ENCODE measurements around the gene MRC2.

The MRC2 gene

DNA sequence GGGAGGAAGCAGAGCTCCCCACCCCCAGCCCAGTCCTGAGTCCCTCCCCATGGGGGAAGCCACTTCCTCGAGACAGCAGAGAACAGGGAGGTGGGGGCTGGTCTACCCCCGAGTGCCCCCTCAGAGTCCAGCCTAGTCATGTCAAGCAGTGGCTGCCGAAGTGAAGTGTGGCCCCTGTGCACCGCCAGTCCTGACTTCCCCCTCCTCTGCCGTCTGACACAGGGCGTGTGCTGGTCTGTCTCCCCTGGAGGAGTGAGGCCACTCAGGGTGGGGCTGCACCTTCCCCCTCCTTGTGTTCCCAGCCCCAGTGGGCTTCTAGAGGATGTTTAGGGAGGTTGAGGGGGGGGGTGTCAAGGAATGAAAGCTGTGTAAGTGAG, 46.9 kb downstream of the MRC2 start:
- ATAC-seq (replicated peaks; ENCODE audit: extremely low read depth, poor library complexity, severe bottlenecking): no peak
- no peaks in the 10 kb centered on the region for H3K9me3 Mint-ChIP-seq

DNA sequence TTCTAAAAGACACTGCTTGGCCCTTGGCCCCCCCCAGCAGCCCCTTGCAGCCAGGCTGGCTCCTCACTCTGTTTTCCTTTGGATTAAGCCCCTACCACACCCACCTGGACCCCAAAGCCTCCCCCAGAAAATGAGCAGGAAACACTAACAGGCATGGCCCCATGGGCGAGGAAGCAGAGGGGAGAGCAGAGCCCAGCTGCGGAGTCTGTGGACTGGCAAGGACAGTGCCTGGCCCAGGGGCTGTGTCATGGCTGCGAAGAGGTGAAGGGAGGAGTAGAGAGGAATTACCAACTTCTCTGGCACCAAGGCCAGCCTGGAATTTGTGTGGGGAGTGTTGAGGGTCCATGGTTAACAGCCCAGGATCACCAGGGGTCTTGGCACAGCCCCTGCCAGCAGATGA, 47.4 kb downstream of the MRC2 start:
- Mint-ChIP-seq H3K36me3 (ENCODE audit: insufficient read depth) (peaks cover 2% of the 10 kb centered on the region), H3K27me3 (no peaks in the 10 kb centered on the region), H3K4me3 (no peak overlapping the region), H3K9me3 (no peaks in the 10 kb centered on the region), H3K4me1 (no peaks in the 10 kb centered on the region), H3K27ac (ENCODE audit: low read depth) (no peak overlapping the region)
- ATAC-seq (replicated peaks; ENCODE audit: extremely low read depth, poor library complexity, severe bottlenecking): no peak
- no peak for DNase-seq (ENCODE audit: low spot score in 2 of 2)

More for the DNA sequence above, 46.9 kb downstream of the MRC2 start:
- H3K36me3 Mint-ChIP-seq (ENCODE audit: insufficient read depth): peaks cover 2% of the 10 kb centered on the region
- H3K27ac Mint-ChIP-seq (ENCODE audit: low read depth): no peak overlapping the region
- no peak for DNase-seq (ENCODE audit: low spot score in 2 of 2)
- no peaks in the 10 kb centered on the region for H3K4me1 Mint-ChIP-seq
- H3K4me3 Mint-ChIP-seq: no peak overlapping the region
- H3K27me3 Mint-ChIP-seq: no peaks in the 10 kb centered on the region

DNA sequence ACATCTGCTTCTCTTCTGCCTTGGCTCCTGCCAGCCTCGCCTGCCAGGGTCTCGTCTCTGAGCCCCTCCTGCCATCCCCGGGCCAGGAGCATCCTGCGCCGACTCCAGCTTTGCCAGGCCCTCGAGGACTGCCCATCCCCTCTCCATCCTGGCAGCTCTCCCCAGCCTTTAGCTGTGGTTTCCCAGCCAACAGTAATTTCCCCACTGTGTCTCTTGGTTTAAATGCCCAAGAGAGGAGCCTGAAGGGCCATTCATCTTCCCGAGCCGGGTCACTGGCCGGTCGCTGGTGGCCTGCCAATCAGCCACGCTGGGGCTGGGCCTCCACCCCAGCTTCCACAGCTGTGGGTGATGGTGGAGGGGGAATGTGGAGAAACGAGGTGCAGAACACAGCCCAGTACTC, 47.8 kb downstream of the MRC2 start:
- no peaks in the 10 kb centered on the region for H3K4me1 Mint-ChIP-seq
- H3K36me3 Mint-ChIP-seq (ENCODE audit: insufficient read depth): peaks cover 3% of the 10 kb centered on the region
- H3K27ac Mint-ChIP-seq (ENCODE audit: low read depth): no peak overlapping the region
- no peak overlapping the region for H3K4me3 Mint-ChIP-seq
- H3K27me3 Mint-ChIP-seq: no peaks in the 10 kb centered on the region
- no peaks in the 10 kb centered on the region for H3K9me3 Mint-ChIP-seq
- no peak for DNase-seq (ENCODE audit: low spot score in 2 of 2)
- ATAC-seq (replicated peaks; ENCODE audit: extremely low read depth, poor library complexity, severe bottlenecking): no peak

DNA sequence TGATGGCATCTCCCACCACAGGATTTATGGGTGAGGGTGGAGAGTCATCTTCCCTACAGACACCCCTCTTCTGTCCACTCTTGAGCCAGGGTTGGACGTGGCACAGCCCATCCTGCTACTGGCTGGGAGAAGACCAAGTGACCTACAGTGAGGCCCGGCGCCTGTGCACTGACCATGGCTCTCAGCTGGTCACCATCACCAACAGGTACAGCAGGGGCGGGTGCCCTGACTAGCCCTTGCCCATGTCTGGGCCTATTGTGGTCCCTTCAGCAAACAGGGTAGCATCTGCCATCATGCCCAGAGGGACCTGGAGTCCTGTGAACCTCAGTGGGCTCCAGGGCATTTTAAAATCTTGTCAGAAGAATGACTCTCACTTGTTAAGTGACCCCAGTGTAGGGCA, 48.2 kb downstream of the MRC2 start:
- ATAC-seq (replicated peaks; ENCODE audit: extremely low read depth, poor library complexity, severe bottlenecking): no peak
- DNase-seq (ENCODE audit: low spot score in 2 of 2): no peak
- H3K4me1 Mint-ChIP-seq: no peaks in the 10 kb centered on the region
- H3K27me3 Mint-ChIP-seq: no peaks in the 10 kb centered on the region
- no peaks in the 10 kb centered on the region for H3K9me3 Mint-ChIP-seq
- H3K4me3 Mint-ChIP-seq: no peak overlapping the region
- H3K27ac Mint-ChIP-seq (ENCODE audit: low read depth): no peak overlapping the region
- H3K36me3 Mint-ChIP-seq (ENCODE audit: insufficient read depth): peaks cover 3% of the 10 kb centered on the region

DNA sequence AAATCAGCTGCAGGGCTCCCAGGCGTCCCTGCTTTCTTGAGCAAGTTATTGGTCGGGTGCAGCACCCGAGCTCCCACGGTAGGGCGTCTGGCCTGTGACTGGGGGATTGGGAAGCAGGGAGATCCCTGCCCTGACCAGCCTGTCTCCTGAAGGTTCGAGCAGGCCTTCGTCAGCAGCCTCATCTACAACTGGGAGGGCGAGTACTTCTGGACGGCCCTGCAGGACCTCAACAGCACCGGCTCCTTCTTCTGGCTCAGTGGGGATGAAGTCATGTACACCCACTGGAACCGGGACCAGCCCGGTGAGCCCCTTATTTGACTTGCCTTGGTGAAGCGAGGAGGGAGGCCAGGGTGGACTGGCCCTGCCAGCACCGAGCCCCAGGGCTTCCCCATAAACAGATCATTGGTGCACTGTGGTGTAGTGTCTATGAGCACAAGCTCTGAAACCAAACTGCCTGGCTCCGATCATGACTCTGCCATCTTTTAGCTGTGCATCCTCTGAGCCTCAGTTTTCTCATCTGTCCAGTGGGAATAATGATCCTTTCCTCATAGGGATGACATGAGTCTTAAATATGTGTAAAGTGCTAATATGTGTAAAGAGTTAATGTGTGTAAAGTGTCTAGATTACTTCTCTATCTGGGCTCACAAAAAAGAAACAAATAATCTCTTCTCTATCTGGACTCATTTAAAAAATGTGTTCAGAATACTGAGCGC, 48.9 kb downstream of the MRC2 start:
- H3K9me3 Mint-ChIP-seq: no peaks in the 10 kb centered on the region
- peaks cover 3% of the 10 kb centered on the region for H3K36me3 Mint-ChIP-seq (ENCODE audit: insufficient read depth)
- no peak for DNase-seq (ENCODE audit: low spot score in 2 of 2)
- ATAC-seq (replicated peaks; ENCODE audit: extremely low read depth, poor library complexity, severe bottlenecking): no peak
- H3K27ac Mint-ChIP-seq (ENCODE audit: low read depth): no peak overlapping the region
- no peak overlapping the region for H3K4me3 Mint-ChIP-seq
- no peaks in the 10 kb centered on the region for H3K27me3 Mint-ChIP-seq
- no peaks in the 10 kb centered on the region for H3K4me1 Mint-ChIP-seq

DNA sequence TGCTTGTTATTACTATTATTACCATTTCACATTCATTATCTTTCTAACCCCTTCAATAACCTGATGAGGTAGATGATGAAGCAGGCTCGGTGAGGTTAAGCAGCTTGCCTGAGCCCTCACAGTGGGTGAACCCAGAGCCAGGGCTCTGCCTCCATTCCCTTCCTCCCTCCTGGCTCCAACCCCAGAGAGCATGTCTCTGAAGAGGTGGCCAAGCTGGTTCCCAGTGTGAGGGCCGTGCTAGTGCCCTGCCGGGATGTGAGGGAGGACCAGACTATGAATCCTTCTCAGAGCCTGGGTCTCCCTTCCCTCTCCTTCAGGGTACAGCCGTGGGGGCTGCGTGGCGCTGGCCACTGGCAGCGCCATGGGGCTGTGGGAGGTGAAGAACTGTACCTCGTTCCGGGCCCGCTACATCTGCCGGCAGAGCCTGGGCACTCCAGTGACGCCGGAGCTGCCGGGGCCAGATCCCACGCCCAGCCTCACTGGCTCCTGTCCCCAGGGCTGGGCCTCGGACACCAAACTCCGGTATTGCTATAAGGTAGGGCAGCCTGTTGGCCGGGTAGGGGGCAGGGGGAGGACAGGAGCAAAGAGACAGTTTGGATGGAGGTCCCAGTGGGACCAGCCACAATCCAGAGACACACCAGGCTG, 49.6 kb downstream of the MRC2 start:
- Mint-ChIP-seq H3K36me3 (ENCODE audit: insufficient read depth) (peaks cover 3% of the 10 kb centered on the region), H3K4me1 (no peaks in the 10 kb centered on the region), H3K9me3 (no peaks in the 10 kb centered on the region), H3K4me3 (no peak overlapping the region), H3K27me3 (no peaks in the 10 kb centered on the region), H3K27ac (ENCODE audit: low read depth) (no peak overlapping the region)
- DNase-seq (ENCODE audit: low spot score in 2 of 2): no peak
- ATAC-seq (replicated peaks; ENCODE audit: extremely low read depth, poor library complexity, severe bottlenecking): no peak

DNA sequence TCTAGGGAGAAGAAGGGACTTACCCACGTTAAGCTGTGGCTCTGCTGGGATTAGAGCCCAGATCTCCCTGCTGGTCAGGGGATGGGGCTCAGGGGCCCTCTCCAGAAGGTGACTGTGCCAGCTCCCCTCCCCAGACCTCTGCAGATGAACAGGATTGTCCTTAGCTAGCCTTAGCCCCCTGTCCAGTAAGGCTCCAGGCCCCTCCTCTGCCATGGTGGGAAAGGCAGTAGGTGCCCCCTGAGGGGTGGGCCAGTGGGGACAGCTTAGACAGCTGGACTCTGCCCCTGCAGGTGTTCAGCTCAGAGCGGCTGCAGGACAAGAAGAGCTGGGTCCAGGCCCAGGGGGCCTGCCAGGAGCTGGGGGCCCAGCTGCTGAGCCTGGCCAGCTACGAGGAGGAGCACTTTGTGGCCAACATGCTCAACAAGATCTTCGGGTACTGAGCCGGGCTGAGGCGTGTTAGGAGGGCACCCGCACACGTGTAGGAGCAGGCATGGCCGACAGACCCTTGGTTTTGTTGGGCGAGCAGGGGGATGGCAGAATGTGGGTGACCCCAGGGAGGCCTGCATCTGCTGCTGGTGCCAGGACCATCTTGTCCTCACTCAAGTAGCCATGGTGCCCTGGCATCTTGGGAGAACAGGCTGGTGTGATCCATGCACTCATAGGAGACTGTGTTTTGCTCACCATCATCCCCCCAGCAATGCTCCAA, 50.9 kb downstream of the MRC2 start:
- no peaks in the 10 kb centered on the region for H3K27me3 Mint-ChIP-seq
- H3K27ac Mint-ChIP-seq (ENCODE audit: low read depth): no peak overlapping the region
- ATAC-seq (replicated peaks; ENCODE audit: extremely low read depth, poor library complexity, severe bottlenecking) (no peak), DNase-seq (ENCODE audit: low spot score in 2 of 2) (no peak)
- no peaks in the 10 kb centered on the region for H3K4me1 Mint-ChIP-seq
- no peaks in the 10 kb centered on the region for H3K9me3 Mint-ChIP-seq
- no peak overlapping the region for H3K4me3 Mint-ChIP-seq
- peaks cover 3% of the 10 kb centered on the region for H3K36me3 Mint-ChIP-seq (ENCODE audit: insufficient read depth)

DNA sequence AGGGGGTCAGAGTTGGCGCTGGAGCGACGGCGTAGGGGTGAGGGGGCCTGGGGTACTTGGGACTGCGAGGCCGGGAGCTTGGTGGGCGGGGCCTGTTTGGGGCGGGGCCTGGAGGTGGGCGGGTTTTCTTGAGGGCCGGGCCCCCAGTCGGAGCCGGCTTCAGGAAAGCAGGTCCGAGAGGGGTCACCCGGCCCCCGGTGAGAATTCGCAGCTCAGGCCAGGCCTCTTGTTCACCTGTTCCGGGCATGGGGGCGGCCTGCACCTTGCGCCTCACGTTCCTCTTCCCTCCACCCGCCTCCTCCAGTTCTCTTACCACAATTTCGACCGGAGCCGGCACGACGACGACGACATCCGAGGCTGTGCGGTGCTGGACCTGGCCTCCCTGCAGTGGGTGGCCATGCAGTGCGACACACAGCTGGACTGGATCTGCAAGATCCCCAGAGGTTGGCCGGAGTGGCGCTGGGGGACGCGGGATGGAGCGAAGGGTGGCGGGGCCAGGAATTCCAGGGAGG, 52.5 kb downstream of the MRC2 start:
- H3K36me3 Mint-ChIP-seq (ENCODE audit: insufficient read depth): peaks cover 3% of the 10 kb centered on the region

DNA sequence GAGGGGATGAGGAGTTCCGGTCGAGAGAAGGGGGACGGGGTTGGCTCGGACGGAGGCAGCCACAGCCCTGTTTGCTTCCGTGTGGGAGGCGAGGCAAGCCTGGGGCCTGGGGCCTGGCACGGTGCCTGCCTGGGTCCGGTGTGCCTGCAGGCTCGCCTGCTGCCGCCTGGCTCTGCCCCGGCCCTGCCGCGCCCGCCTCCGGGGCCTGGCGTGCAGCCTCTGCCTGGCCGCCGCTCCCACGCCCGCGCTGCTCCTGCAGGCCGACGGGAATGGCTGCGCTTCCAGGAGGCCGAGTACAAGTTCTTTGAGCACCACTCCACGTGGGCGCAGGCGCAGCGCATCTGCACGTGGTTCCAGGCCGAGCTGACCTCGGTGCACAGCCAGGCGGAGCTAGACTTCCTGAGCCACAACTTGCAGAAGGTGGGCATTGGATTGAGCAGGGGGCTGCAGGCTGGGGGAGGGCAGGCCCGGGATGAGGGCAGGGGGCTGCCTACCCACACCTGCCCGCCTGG, 53.1 kb downstream of the MRC2 start:
- Mint-ChIP-seq H3K4me3 (no peak overlapping the region), H3K27ac (ENCODE audit: low read depth) (no peak overlapping the region), H3K9me3 (no peaks in the 10 kb centered on the region), H3K27me3 (no peaks in the 10 kb centered on the region), H3K36me3 (ENCODE audit: insufficient read depth) (peaks cover 5% of the 10 kb centered on the region), H3K4me1 (no peaks in the 10 kb centered on the region)
- ATAC-seq (replicated peaks; ENCODE audit: extremely low read depth, poor library complexity, severe bottlenecking) (no peak), DNase-seq (ENCODE audit: low spot score in 2 of 2) (no peak)

More for the DNA sequence above, 52.5 kb downstream of the MRC2 start:
- DNase-seq (ENCODE audit: low spot score in 2 of 2) (no peak), ATAC-seq (replicated peaks; ENCODE audit: extremely low read depth, poor library complexity, severe bottlenecking) (no peak)
- H3K4me1 Mint-ChIP-seq: no peaks in the 10 kb centered on the region
- no peak overlapping the region for H3K4me3 Mint-ChIP-seq
- H3K27me3 Mint-ChIP-seq: no peaks in the 10 kb centered on the region
- H3K9me3 Mint-ChIP-seq: no peaks in the 10 kb centered on the region
- no peak overlapping the region for H3K27ac Mint-ChIP-seq (ENCODE audit: low read depth)

DNA sequence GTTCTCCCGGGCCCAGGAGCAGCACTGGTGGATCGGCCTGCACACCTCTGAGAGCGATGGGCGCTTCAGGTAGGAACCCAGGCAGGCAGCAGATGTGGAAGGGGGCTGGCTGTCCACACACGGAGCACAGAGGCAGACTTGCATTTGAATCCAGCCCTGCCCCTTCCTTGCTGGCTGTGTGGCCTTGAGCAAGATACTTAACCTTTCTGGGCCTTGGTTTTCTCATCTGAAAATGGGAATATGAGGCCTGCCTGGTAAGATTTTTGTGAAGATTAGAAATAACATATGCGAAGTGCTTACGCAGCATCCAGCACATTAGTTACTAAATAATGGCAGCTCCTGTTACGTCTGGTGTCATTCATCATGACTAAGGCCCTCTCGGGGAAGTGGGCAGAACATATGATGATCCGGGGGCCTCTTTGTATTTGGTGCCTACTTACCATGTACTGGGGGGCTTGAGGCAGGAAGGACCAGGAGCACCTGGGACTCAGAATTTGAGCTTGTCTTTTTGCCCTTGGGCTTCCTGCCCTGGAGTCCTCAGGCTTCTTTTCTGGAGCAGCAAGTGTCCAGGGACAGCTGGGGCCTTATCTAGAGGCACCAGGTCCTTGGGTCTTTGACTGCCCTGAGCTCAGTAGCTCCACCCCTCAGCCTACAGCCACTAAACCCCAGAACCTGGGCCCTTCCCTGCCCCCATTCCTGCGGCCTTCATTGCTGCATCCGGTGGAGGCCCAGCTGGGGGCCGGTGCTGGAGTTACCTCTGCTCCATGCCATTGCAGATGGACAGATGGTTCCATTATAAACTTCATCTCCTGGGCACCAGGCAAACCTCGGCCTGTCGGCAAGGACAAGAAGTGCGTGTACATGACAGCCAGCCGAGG, 53.8 kb downstream of the MRC2 start:
- no peak for ATAC-seq (replicated peaks; ENCODE audit: extremely low read depth, poor library complexity, severe bottlenecking)
- no peak for DNase-seq (ENCODE audit: low spot score in 2 of 2)
- Mint-ChIP-seq H3K27ac (ENCODE audit: low read depth) (no peak overlapping the region), H3K9me3 (no peaks in the 10 kb centered on the region), H3K4me3 (no peak overlapping the region), H3K4me1 (no peaks in the 10 kb centered on the region), H3K27me3 (no peaks in the 10 kb centered on the region), H3K36me3 (ENCODE audit: insufficient read depth) (peaks cover 5% of the 10 kb centered on the region)

DNA sequence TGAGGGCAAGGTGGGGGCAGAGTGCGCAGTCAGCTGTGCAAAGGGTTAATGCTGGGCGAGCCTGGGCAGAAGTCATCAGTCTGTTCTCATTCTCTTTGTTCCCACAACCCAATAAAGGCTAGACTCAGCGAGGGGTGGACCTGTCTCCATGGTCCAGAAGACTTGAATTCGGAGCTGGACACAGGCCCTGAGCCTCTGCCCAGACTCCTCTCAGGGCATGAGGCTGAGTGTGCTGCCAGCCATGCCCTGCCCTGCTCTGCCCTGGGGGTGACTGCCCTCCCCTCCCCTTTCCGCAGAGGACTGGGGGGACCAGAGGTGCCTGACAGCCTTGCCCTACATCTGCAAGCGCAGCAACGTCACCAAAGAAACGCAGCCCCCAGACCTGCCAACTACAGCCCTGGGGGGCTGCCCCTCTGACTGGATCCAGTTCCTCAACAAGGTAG, 54.5 kb downstream of the MRC2 start:
- H3K9me3 Mint-ChIP-seq: no peaks in the 10 kb centered on the region
- H3K36me3 Mint-ChIP-seq (ENCODE audit: insufficient read depth): peaks cover 5% of the 10 kb centered on the region
- no peak for ATAC-seq (replicated peaks; ENCODE audit: extremely low read depth, poor library complexity, severe bottlenecking)
- DNase-seq (ENCODE audit: low spot score in 2 of 2): no peak
- H3K27ac Mint-ChIP-seq (ENCODE audit: low read depth): no peak overlapping the region
- no peaks in the 10 kb centered on the region for H3K27me3 Mint-ChIP-seq
- H3K4me3 Mint-ChIP-seq: no peak overlapping the region
- H3K4me1 Mint-ChIP-seq: no peaks in the 10 kb centered on the region

DNA sequence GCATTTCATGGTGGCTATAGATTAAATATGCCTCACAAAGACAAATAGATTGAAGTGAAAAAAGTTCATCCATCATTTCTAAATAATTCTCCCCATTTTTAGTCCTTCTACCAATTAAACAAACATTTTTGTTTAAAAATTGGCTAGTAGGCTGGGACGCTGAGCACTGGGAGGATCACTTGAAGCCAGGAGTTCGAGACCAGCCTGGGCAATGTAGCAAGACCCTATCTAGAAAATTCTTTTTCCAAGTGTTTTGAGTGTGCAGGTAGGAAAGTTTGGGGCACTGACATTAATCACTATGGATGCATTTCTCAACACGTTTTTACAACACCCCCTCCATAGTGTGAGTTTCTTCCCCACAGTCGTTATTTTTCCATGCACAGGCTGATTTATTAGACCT, 56.7 kb downstream of the MRC2 start:
- no peak for DNase-seq (ENCODE audit: low spot score in 2 of 2)
- no peak overlapping the region for H3K27ac Mint-ChIP-seq (ENCODE audit: low read depth)
- H3K4me1 Mint-ChIP-seq: no peaks in the 10 kb centered on the region
- no peak for ATAC-seq (replicated peaks; ENCODE audit: extremely low read depth, poor library complexity, severe bottlenecking)
- peaks cover 4% of the 10 kb centered on the region for H3K36me3 Mint-ChIP-seq (ENCODE audit: insufficient read depth)
- H3K4me3 Mint-ChIP-seq: no peak overlapping the region
- no peaks in the 10 kb centered on the region for H3K27me3 Mint-ChIP-seq
- H3K9me3 Mint-ChIP-seq: no peaks in the 10 kb centered on the region

Data from central memory CD8-positive, alpha-beta T cell (primary cell).